Natural killer cell (primary cell): ENCODE data around the gene PLAAT4. TPM values are rescaled to one million over a fixed set of nuclear protein-coding genes. Genes with fewer than 3 reads are reported as not detected.

ENCODE experiments used
- ATAC-seq, 3 donors: fragments of 150-1000 bp in 2 of 3; fragments of 200-7000 bp in 1 of 3; cut with Tn5 transposase; 1 replicate in 1 of 3; 2 replicates in 2 of 3; pipeline ENCODE4 v1.10.0; 2021; ENCODE audit warnings: mild to moderate bottlenecking in 2 of 3, moderate library complexity in 2 of 3
- DNase-seq, 2 donors: peaks; one replicate each; pipeline versions ENCODE4 v3.0.0 to v3.0.0-alpha.2; 2013 to 2021; ENCODE audit warnings: mixed read lengths in 1 of 2
- H3K27ac ChIP-seq: one replicate; pipeline ENCODE4 v1.5.1; 2013; ENCODE audit warnings: mild to moderate bottlenecking, low read length
- H3K27me3 ChIP-seq: one replicate; pipeline ENCODE4 v1.6.1; 2013; ENCODE audit warnings: low read length; ENCODE audit not compliant: control insufficient read depth, insufficient read depth
- H3K36me3 ChIP-seq: one replicate; pipeline ENCODE4 v1.6.1; 2013; ENCODE audit warnings: low read length; ENCODE audit not compliant: control insufficient read depth, insufficient read depth
- H3K4me1 ChIP-seq: one replicate; pipeline ENCODE4 v1.6.1; 2013; ENCODE audit warnings: low read length; ENCODE audit not compliant: control insufficient read depth, insufficient read depth
- H3K4me3 ChIP-seq: one replicate; pipeline ENCODE4 v1.5.1; 2013; ENCODE audit warnings: low read length
- H3K9me3 ChIP-seq: one replicate; pipeline ENCODE4 v1.6.1; 2013; ENCODE audit warnings: low read length; ENCODE audit not compliant: control insufficient read depth, insufficient read depth
- H3K27ac Mint-ChIP-seq, 2 donors: one replicate each; pipeline ENCODE4 v1.8.0; 2022; ENCODE audit warnings: mild to moderate bottlenecking in 2 of 2, mixed read lengths in 2 of 2, moderate library complexity in 1 of 2
- H3K27me3 Mint-ChIP-seq, 2 donors: one replicate each; pipeline ENCODE4 v1.8.0; 2022; ENCODE audit warnings: low read depth in 2 of 2, mixed read lengths in 2 of 2
- H3K36me3 Mint-ChIP-seq: one replicate; pipeline ENCODE4 v1.8.0; 2022; ENCODE audit warnings: mixed read lengths
- H3K4me1 Mint-ChIP-seq, 2 donors: one replicate each; pipeline ENCODE4 v1.8.0; 2022; ENCODE audit warnings: mixed read lengths in 2 of 2
- H3K4me3 Mint-ChIP-seq: one replicate; pipeline ENCODE4 v1.8.0; 2022; ENCODE audit warnings: mild to moderate bottlenecking, moderate library complexity, mixed read lengths
- H3K9me3 Mint-ChIP-seq, 2 donors: one replicate each; pipeline ENCODE4 v1.8.0; 2022; ENCODE audit warnings: mixed read lengths in 2 of 2
- CTCF ChIP-seq: fragments of 200-600 bp; IDR thresholded peaks from one replicate; pipeline ENCODE4 v1.8.0; 2022; ENCODE audit warnings: antibody characterized with exemption
- WGBS: methylation state at CpG from one replicate; pipeline ENCODE4 v1.1.7; 2013; ENCODE audit warnings: missing lambda C conversion rate; ENCODE audit not compliant: insufficient coverage; 5-methylcytosine and 5-hydroxymethylcytosine counted together
- intact Hi-C: fragments of 100-400 bp; cut with micrococcal nuclease; formaldehyde crosslinking; loops from one replicate; pipeline ENCODE4 v1.14.2; 2022
- total RNA-seq, 4 donors: library from RNA; stranded (reverse); fragments of 120-200 nt in 1 of 4; gene quantifications; one replicate each; pipeline versions ENCODE4 v1.2.3 to v1.2.4, GENCODE V29; 2013 to 2022

Gene PLAAT4
- total RNA-seq, 3 donors from 2014 or later (not counting 1 experiment from before 2014, with no cell fraction given): 204 to 215 (median 210) TPM

- peaks cover 0 to 29% of the 10 kb centered on the region in 2 donors for H3K4me1 Mint-ChIP-seq
Observed at GRCh38 chr11:63507511-63507910, 29.1 kb upstream of the PLAAT4 start.

GRCh38 chr11:63508009-63508408 is 28.6 kb upstream of the PLAAT4 start:
- peak in 1 of 3 donors; percentile 37 for ATAC-seq
- TF ChIP-seq CTCF: no peak

More at GRCh38 chr11:63507511-63507910, 29.1 kb upstream of the PLAAT4 start:
- Histone ChIP-seq H3K27ac (no peak overlapping the region), H3K4me3 (no peak overlapping the region), H3K9me3 (no peaks in the 10 kb centered on the region), H3K27me3 (no peaks in the 10 kb centered on the region), H3K36me3 (no peaks in the 10 kb centered on the region), H3K4me1 (peaks cover 23% of the 10 kb centered on the region)
- TF ChIP-seq CTCF: no peak
- 87% methylated on average over 2 of the region's 2 CpGs for WGBS
- no peaks in the 10 kb centered on the region for H3K9me3 Mint-ChIP-seq
- H3K36me3 Mint-ChIP-seq: no peaks in the 10 kb centered on the region
- DNase-seq (no peak), ATAC-seq (no peak)
- no peak overlapping the region for H3K4me3 Mint-ChIP-seq
- intact Hi-C loops: no loop called here
- no peak overlapping the region for H3K27ac Mint-ChIP-seq
- peaks cover 0 to 2% of the 10 kb centered on the region in 2 donors for H3K27me3 Mint-ChIP-seq

GRCh38 chr11:63508745-63509144 is 27.9 kb upstream of the PLAAT4 start:
- H3K9me3 ChIP-seq: no peaks in the 10 kb centered on the region
- WGBS: 87% methylated on average over 11 of the region's 12 CpGs
- no peaks in the 10 kb centered on the region for H3K36me3 ChIP-seq
- Mint-ChIP-seq H3K27me3 (peaks cover 0 to 2% of the 10 kb centered on the region in 2 donors), H3K36me3 (no peaks in the 10 kb centered on the region), H3K4me3 (no peak overlapping the region), H3K4me1 (peaks cover 0 to 27% of the 10 kb centered on the region in 2 donors), H3K27ac (no peak overlapping the region), H3K9me3 (no peaks in the 10 kb centered on the region)
- peaks cover 23% of the 10 kb centered on the region for H3K4me1 ChIP-seq
- DNase-seq (no peak), ATAC-seq (no peak)
- H3K27me3 ChIP-seq: no peaks in the 10 kb centered on the region
- H3K27ac ChIP-seq: no peak overlapping the region
- H3K4me3 ChIP-seq: no peak overlapping the region
- intact Hi-C loops: no loop called here
- TF ChIP-seq CTCF: no peak

More at GRCh38 chr11:63508009-63508408, 28.6 kb upstream of the PLAAT4 start:
- no peaks in the 10 kb centered on the region for H3K9me3 Mint-ChIP-seq
- Histone ChIP-seq H3K27ac (no peak overlapping the region), H3K4me1 (peaks cover 23% of the 10 kb centered on the region), H3K4me3 (no peak overlapping the region), H3K27me3 (no peaks in the 10 kb centered on the region), H3K9me3 (no peaks in the 10 kb centered on the region), H3K36me3 (no peaks in the 10 kb centered on the region)
- H3K4me3 Mint-ChIP-seq: no peak overlapping the region
- no peaks in the 10 kb centered on the region for H3K36me3 Mint-ChIP-seq
- peaks cover 0 to 27% of the 10 kb centered on the region in 2 donors for H3K4me1 Mint-ChIP-seq
- DNase-seq: peak in 1 of 2 donors; percentile 15
- intact Hi-C loops: no loop called here
- no peak overlapping the region for H3K27ac Mint-ChIP-seq
- peaks cover 0 to 2% of the 10 kb centered on the region in 2 donors for H3K27me3 Mint-ChIP-seq
- 86% methylated on average over 3 of the region's 3 CpGs for WGBS
